ENCODE measurements around the gene CXCL6. TPM values are rescaled to one million over a fixed set of nuclear protein-coding genes. Genes with fewer than 3 reads are reported as not detected.

Gene CXCL6
- total and polyA plus RNA-seq, 4 donors = 0.57 TPM; not detected in 3

DNA sequence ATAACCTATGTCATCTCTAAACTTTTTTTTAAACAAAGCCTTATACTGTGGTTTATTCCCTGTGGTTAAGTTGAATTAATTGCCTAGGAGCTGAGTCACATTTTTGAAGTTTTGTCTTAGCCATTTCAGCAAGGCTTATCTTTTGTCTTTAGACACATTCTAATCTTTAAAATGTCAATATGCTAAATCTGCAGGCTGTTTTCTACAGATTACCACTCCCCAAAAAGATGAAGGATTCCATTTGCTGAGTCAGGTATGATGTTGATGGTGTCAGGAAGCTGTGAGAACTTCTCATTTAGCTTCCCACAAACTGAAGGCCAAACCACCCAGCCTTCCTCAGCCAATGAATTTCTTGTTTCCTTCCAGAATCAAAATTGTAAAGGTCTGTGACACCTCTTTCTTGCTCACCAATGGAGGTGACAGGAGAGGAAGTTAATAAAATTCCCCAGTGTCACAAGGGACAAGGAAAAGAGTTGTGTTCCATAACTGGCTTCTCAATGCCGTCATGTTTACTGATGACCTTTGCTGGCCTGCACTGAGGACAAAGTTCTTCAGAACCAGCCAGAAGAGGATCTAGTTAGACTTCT lies 3.7 kb upstream of the CXCL6 start:
- Histone ChIP-seq H3K27ac (ENCODE audit: low read depth in 1 of 2, low read length in 2 of 2) (no peak overlapping the region), H3K4me3 (ENCODE audit: low read length in 2 of 2) (no peak overlapping the region), H3K27me3 (ENCODE audit: control insufficient read depth in 1 of 2, insufficient read depth in 2 of 2, low read length in 1 of 2) (no peaks in the 10 kb centered on the region), H3K9me3 (ENCODE audit: control insufficient read depth, low read length) (no peaks in the 10 kb centered on the region), H3K4me1 (ENCODE audit: control insufficient read depth in 1 of 2, insufficient read depth in 2 of 2, low read length in 2 of 2) (no peaks in the 10 kb centered on the region), H3K36me3 (ENCODE audit: control insufficient read depth in 1 of 2, insufficient read depth in 2 of 2, low read length in 1 of 2) (no peaks in the 10 kb centered on the region)
- no peak for ATAC-seq (ENCODE audit: low FRiP score)
- DNase-seq = no peak
- WGBS, 2 donors = 81 to 85% methylated on average over 1 of the region's 1 CpG
- intact Hi-C loops (cut with DNase I) = no loop called here

DNA sequence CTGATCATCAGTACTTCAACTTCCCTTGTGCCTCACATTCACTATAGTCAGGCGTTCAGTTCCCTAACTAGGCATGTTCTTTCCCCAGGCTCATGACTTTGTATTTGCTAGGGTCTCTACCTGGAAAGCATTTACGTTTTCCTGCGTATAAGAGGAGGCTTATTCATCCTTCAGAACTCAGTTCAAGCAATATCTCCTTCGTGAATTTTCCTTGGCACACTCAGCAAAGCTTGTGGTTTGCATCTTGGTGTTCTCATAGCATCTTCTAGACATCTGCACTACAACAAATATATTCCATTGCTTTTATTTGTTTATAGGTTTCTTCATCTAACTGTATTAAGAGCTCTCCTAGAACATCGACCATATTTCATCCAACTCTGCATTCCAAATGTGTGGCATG lies 2.6 kb downstream of the CXCL6 start:
- WGBS, 2 donors = 79 to 84% methylated on average over 5 of the region's 5 CpGs
- no peak for DNase-seq
- H3K4me3 ChIP-seq (ENCODE audit: low read length in 2 of 2) = no peak overlapping the region
- H3K9me3 ChIP-seq (ENCODE audit: control insufficient read depth, low read length) = no peaks in the 10 kb centered on the region
- H3K27me3 ChIP-seq (ENCODE audit: control insufficient read depth in 1 of 2, insufficient read depth in 2 of 2, low read length in 1 of 2) = no peaks in the 10 kb centered on the region
- no peak overlapping the region for H3K27ac ChIP-seq (ENCODE audit: low read depth in 1 of 2, low read length in 2 of 2)
- intact Hi-C loops (cut with DNase I) = no loop called here
- ATAC-seq (ENCODE audit: low FRiP score) = no peak
- no peaks in the 10 kb centered on the region for H3K4me1 ChIP-seq (ENCODE audit: control insufficient read depth in 1 of 2, insufficient read depth in 2 of 2, low read length in 2 of 2)
- no peaks in the 10 kb centered on the region for H3K36me3 ChIP-seq (ENCODE audit: control insufficient read depth in 1 of 2, insufficient read depth in 2 of 2, low read length in 1 of 2)

DNA sequence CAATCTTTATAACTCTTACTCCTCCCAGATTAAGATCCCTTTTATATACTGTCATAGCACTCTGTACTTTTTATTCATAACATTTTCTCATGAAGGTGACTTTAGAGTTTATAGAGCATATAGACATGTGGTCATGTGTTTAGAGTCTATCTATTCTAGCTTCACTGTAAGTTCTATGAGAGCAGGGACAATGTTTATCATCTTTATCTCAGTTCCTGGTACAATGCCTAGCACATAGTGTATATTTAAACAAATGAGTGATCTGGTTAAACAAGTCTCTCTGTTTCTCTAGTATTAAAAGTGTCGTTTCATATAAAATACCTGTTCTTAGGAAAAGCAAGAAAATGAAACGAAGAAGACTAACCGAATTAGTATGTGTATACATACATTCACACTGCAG lies 3.2 kb downstream of the CXCL6 start:
- H3K36me3 ChIP-seq (ENCODE audit: control insufficient read depth in 1 of 2, insufficient read depth in 2 of 2, low read length in 1 of 2) = no peaks in the 10 kb centered on the region
- H3K9me3 ChIP-seq (ENCODE audit: control insufficient read depth, low read length) = no peaks in the 10 kb centered on the region
- WGBS, 2 donors = 80 to 88% methylated on average over 3 of the region's 3 CpGs
- no peaks in the 10 kb centered on the region for H3K4me1 ChIP-seq (ENCODE audit: control insufficient read depth in 1 of 2, insufficient read depth in 2 of 2, low read length in 2 of 2)
- DNase-seq (no peak), ATAC-seq (ENCODE audit: low FRiP score) (no peak)
- no peak overlapping the region for H3K4me3 ChIP-seq (ENCODE audit: low read length in 2 of 2)
- intact Hi-C loops (cut with DNase I) = no loop called here
- H3K27ac ChIP-seq (ENCODE audit: low read depth in 1 of 2, low read length in 2 of 2) = no peak overlapping the region
- H3K27me3 ChIP-seq (ENCODE audit: control insufficient read depth in 1 of 2, insufficient read depth in 2 of 2, low read length in 1 of 2) = no peaks in the 10 kb centered on the region

DNA sequence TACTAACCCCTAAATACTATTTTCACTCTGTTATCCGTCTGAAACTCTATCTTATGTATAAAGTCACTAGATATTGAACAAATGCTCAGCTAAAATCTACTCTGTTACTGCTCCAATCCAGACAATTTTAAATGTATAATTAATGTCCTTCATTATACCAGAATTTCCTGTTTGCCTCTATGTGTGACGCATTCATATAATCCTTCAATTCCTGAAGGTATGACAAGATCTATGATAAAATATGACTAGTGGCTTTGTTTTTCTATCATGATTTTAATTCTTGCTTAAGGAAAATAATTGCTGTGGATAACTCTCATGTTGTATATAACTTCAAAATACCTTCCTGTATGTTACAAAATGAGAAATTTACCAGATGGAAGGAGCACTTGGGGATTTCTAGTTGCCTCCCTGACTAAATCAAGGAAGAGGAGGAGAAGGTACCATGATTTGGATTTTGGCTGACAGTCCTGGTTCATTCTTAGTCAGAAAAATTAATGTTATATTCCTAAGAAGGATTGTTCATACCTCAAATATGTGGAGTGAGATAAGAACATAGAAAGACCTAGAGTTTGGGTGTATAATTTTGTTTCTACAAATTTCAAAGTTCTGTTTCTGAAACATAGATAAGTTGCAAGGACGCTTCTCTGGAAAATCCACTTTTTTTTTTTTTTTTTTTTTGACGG lies 4.9 kb downstream of the CXCL6 start:
- DNase-seq = no peak
- H3K4me1 ChIP-seq (ENCODE audit: control insufficient read depth in 1 of 2, insufficient read depth in 2 of 2, low read length in 2 of 2) = no peaks in the 10 kb centered on the region
- no peaks in the 10 kb centered on the region for H3K27me3 ChIP-seq (ENCODE audit: control insufficient read depth in 1 of 2, insufficient read depth in 2 of 2, low read length in 1 of 2)
- H3K36me3 ChIP-seq (ENCODE audit: control insufficient read depth in 1 of 2, insufficient read depth in 2 of 2, low read length in 1 of 2) = no peaks in the 10 kb centered on the region
- 46 to 55% methylated on average over 4 of the region's 4 CpGs for WGBS, 2 donors
- ATAC-seq (ENCODE audit: low FRiP score) = no peak
- H3K9me3 ChIP-seq (ENCODE audit: control insufficient read depth, low read length) = no peaks in the 10 kb centered on the region
- intact Hi-C loops (cut with DNase I) = no loop called here
- H3K4me3 ChIP-seq (ENCODE audit: low read length in 2 of 2) = no peak overlapping the region
- no peak overlapping the region for H3K27ac ChIP-seq (ENCODE audit: low read depth in 1 of 2, low read length in 2 of 2)

DNA sequence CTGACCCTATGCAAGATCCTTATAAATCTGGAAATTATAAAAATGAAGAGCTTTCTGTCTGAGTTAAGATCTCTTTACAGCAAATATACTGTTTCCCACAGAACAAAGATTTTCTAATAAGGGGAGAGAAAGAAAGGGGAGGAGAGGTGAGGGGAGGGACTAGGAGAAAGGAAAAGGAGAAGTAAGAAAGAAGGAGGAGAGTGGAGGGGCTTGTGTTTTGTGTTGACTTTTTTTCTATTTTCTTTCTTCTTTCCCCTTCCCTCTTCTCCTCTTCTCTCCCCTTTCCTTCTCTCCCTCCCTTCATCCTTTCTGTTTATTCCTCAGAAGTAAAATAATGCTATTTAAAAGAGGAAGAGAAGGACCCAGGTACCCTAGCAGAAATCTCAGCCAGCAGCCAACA lies 6.2 kb downstream of the CXCL6 start:
- H3K27ac ChIP-seq (ENCODE audit: low read depth in 1 of 2, low read length in 2 of 2) = no peak overlapping the region
- intact Hi-C loops (cut with DNase I) = no loop called here
- H3K9me3 ChIP-seq (ENCODE audit: control insufficient read depth, low read length) = no peaks in the 10 kb centered on the region
- H3K4me1 ChIP-seq (ENCODE audit: control insufficient read depth in 1 of 2, insufficient read depth in 2 of 2, low read length in 2 of 2) = no peaks in the 10 kb centered on the region
- peaks cover 0 to 1% of the 10 kb centered on the region in 2 donors for H3K27me3 ChIP-seq (ENCODE audit: control insufficient read depth in 1 of 2, insufficient read depth in 2 of 2, low read length in 1 of 2)
- ATAC-seq (ENCODE audit: low FRiP score) (no peak), DNase-seq (no peak)
- H3K36me3 ChIP-seq (ENCODE audit: control insufficient read depth in 1 of 2, insufficient read depth in 2 of 2, low read length in 1 of 2) = no peaks in the 10 kb centered on the region
- H3K4me3 ChIP-seq (ENCODE audit: low read length in 2 of 2) = no peak overlapping the region

DNA sequence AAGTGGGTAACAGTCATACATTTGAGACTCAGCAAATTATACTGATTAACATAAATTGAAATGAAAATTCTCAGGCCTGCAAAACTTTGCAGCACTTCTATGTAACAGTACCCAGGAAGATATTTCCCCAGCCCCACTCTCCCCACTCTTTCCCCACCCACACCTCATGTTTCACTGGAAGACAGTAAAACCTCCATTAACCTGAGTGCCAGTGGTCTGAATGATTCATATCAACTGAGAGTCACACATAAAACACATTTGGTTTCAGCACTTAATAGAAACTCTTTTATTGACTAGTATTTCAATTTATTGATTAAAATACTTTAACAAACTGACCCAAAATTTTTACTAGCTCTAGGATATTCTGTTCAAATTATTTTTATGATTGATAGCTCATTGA lies 6.9 kb downstream of the CXCL6 start:
- peaks cover 0 to 1% of the 10 kb centered on the region in 2 donors for H3K27me3 ChIP-seq (ENCODE audit: control insufficient read depth in 1 of 2, insufficient read depth in 2 of 2, low read length in 1 of 2)
- no peak for DNase-seq
- H3K27ac ChIP-seq (ENCODE audit: low read depth in 1 of 2, low read length in 2 of 2) = no peak overlapping the region
- H3K36me3 ChIP-seq (ENCODE audit: control insufficient read depth in 1 of 2, insufficient read depth in 2 of 2, low read length in 1 of 2) = no peaks in the 10 kb centered on the region
- no peak overlapping the region for H3K4me3 ChIP-seq (ENCODE audit: low read length in 2 of 2)
- intact Hi-C loops (cut with DNase I) = no loop called here
- no peaks in the 10 kb centered on the region for H3K9me3 ChIP-seq (ENCODE audit: control insufficient read depth, low read length)
- H3K4me1 ChIP-seq (ENCODE audit: control insufficient read depth in 1 of 2, insufficient read depth in 2 of 2, low read length in 2 of 2) = no peaks in the 10 kb centered on the region
- ATAC-seq (ENCODE audit: low FRiP score) = no peak

DNA sequence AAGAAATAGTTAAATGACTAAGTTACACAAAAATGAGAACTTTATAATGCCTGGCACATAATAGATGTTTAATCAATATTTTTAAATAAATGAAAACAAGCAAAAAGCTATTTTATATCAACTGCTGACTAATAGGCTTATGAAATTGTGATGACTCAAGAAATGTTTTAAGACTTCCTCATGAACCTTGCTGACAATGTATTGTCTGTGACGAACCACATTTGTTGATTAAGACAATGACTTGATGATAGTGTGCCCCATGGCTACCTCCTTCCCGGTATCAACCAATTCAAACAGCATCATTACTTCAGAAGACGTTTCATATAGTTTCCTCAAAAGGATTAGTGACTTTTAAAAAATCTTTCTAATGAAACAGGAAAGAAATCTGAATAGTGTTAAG lies 7.9 kb downstream of the CXCL6 start:
- DNase-seq = no peak
- H3K36me3 ChIP-seq (ENCODE audit: control insufficient read depth in 1 of 2, insufficient read depth in 2 of 2, low read length in 1 of 2) = no peaks in the 10 kb centered on the region
- no peak overlapping the region for H3K4me3 ChIP-seq (ENCODE audit: low read length in 2 of 2)
- no peaks in the 10 kb centered on the region for H3K4me1 ChIP-seq (ENCODE audit: control insufficient read depth in 1 of 2, insufficient read depth in 2 of 2, low read length in 2 of 2)
- ATAC-seq (ENCODE audit: low FRiP score) = no peak
- H3K9me3 ChIP-seq (ENCODE audit: control insufficient read depth, low read length) = no peaks in the 10 kb centered on the region
- peaks cover 0 to 1% of the 10 kb centered on the region in 2 donors for H3K27me3 ChIP-seq (ENCODE audit: control insufficient read depth in 1 of 2, insufficient read depth in 2 of 2, low read length in 1 of 2)
- intact Hi-C loops (cut with DNase I) = no loop called here
- 75 to 80% methylated on average over 3 of the region's 3 CpGs for WGBS, 2 donors
- no peak overlapping the region for H3K27ac ChIP-seq (ENCODE audit: low read depth in 1 of 2, low read length in 2 of 2)

DNA sequence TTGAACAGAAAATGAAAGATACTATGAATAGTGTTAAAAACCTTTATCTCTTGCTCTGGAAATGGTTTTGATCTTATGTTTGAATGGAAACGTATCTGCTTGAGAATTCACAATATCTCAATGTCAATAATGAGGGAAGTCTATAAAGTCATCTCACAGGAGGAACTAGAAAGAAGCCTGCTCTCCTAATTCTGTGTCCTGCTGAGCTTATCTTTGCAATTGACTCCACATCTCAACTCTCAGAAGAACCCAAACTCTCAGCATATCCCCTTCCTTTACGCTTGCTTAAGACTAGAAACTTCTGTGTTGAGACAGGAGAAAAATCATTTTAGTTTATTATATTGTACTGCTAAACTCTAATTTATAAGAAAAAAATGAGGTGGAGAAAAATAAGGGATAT lies 8.3 kb downstream of the CXCL6 start:
- no peak overlapping the region for H3K27ac ChIP-seq (ENCODE audit: low read depth in 1 of 2, low read length in 2 of 2)
- H3K36me3 ChIP-seq (ENCODE audit: control insufficient read depth in 1 of 2, insufficient read depth in 2 of 2, low read length in 1 of 2) = no peaks in the 10 kb centered on the region
- no peaks in the 10 kb centered on the region for H3K9me3 ChIP-seq (ENCODE audit: control insufficient read depth, low read length)
- H3K27me3 ChIP-seq (ENCODE audit: control insufficient read depth in 1 of 2, insufficient read depth in 2 of 2, low read length in 1 of 2) = peaks cover 0 to 1% of the 10 kb centered on the region in 2 donors
- DNase-seq (no peak), ATAC-seq (ENCODE audit: low FRiP score) (no peak)
- 63% methylated on average over 2 of the region's 2 CpGs for WGBS, 2 donors
- H3K4me1 ChIP-seq (ENCODE audit: control insufficient read depth in 1 of 2, insufficient read depth in 2 of 2, low read length in 2 of 2) = no peaks in the 10 kb centered on the region
- no peak overlapping the region for H3K4me3 ChIP-seq (ENCODE audit: low read length in 2 of 2)
- intact Hi-C loops (cut with DNase I) = no loop called here

DNA sequence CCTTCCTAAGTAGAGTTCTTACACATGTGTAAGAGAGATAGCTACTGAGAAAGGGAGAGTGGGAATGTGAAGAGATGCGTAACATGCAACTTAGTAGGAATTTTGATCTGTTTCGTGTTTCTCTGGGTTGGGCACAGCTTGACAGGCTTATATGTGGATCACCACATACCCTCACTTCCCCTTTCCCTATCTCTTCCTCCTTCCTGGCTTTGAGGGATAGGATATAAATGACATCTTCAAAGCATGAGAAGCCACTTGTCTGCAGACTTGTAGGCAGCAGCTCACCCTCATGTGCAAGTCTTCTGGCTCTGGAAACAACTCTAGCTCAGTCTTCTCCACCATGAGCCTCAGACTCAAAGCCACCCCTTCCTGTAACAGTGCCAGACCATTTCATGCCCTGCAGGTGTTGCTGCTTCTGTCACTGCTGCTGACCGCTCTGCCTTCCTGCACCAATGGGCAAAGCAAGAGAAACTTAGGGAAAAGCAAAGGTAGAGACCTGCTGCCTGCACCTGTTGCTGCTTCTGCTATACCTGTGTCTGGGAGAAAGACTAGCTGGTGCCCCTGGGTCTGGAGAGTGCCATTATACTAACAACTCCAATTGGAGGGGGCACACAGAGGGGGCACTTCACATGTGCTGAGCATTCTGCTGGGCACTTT lies 11.2 kb downstream of the CXCL6 start:
- peaks cover 0 to 4% of the 10 kb centered on the region in 2 donors for H3K27me3 ChIP-seq (ENCODE audit: control insufficient read depth in 1 of 2, insufficient read depth in 2 of 2, low read length in 1 of 2)
- DNase-seq = no peak
- H3K36me3 ChIP-seq (ENCODE audit: control insufficient read depth in 1 of 2, insufficient read depth in 2 of 2, low read length in 1 of 2) = no peaks in the 10 kb centered on the region
- ATAC-seq (ENCODE audit: low FRiP score) = no peak
- H3K4me3 ChIP-seq (ENCODE audit: low read length in 2 of 2) = no peak overlapping the region
- WGBS, 2 donors = 87 to 91% methylated on average over 3 of the region's 3 CpGs
- H3K27ac ChIP-seq (ENCODE audit: low read depth in 1 of 2, low read length in 2 of 2) = no peak overlapping the region
- H3K4me1 ChIP-seq (ENCODE audit: control insufficient read depth in 1 of 2, insufficient read depth in 2 of 2, low read length in 2 of 2) = no peaks in the 10 kb centered on the region
- H3K9me3 ChIP-seq (ENCODE audit: control insufficient read depth, low read length) = no peaks in the 10 kb centered on the region
- intact Hi-C loops (cut with DNase I) = no loop called here

Data from aorta (tissue), 5 donors.